ENCODE data around the gene WDR54. TPM values are rescaled to one million over a fixed set of nuclear protein-coding genes. Genes with fewer than 3 reads are reported as not detected.
"Not testable (repeated sequence)": the region's sequence is repeated elsewhere in the genome, so short reads cannot be mapped to it uniquely, and the experiment has no call there.

Gene WDR54
- total RNA-seq, 2 experiments from 2014 or later = 88.6 to 90.2 TPM

DNA sequence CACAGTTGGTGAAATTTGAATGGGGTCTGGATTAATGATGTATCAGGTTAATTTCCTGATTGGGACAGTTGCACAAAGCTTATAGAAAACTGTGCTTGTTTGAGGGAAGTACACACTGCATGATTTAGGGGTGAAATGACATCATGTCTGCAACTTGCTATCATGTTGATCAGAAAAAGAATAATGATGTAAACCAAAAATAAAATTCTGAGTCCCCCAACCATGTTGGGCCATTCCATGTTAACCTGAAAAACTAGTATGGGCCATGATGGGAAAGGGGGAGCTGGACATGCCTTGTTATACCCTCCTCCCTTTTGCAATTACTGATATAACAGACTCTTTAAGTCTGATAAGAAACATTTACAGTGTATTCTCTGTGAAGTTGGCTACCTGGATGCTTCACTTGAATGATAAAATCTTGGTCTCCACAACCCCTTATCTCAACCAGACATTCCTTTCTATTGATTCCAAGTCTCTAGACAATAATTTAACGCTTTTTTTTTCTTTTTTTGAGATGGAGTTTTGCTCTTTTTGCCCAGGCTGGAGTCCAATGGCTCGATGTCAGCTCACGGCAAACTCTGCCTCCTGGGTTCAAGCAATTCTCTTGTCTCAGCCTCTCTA, 29.1 kb downstream of the WDR54 start:
- Mint-ChIP-seq H3K27me3 (no peaks in the 10 kb centered on the region), H3K9me3 (no peaks in the 10 kb centered on the region), H3K36me3 (peaks cover 6% of the 10 kb centered on the region), H3K4me3 (no peak overlapping the region), H3K4me1 (peaks cover 13% of the 10 kb centered on the region), H3K27ac (no peak overlapping the region)
- no peak for DNase-seq

DNA sequence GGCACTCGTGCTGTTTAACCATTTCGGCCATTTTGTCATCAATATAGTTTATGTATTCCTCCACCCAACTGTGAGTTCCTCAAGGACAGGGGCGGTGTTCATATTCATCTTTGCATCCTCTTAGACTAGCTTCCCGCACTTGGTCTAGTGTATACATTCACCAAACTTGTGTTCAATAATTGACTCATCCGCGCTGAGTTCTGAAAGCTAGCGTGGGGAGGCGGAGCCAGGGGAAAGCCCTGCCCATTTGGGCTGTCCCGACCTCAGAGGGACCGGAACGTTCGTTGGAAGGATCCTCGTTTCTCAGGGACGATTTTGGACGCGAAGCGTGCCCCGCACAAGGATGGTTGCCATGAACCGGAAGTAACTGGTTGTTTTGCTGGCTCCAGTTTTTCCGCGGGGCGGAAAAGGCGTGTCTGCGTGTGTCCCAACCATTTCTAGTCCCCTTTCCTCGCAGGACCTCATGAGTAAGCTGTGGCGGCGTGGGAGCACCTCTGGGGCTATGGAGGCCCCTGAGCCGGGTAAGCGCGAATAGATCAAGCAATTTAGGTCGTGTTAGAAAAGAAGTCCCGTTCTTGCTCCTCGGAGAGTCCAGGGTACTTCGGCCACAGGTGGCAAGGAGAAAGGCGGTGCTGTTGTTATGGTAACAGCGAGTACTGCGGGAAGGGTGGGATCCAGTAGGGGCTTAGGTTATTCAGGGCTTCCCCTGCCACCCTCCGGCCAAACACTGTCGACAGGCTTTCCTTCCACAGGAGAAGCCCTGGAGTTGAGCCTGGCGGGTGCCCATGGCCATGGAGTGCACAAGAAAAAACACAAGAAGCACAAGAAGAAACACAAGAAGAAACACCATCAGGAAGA, 33.4 kb downstream of the WDR54 start, which contains the start of gene INO80B:
INO80B (plus strand) TSS at position 434 of the 858 bp plus-strand sequence; CDS start at position 464, 30 bp downstream.
- Mint-ChIP-seq H3K4me3 (peak within 1 kb of the TSS; percentile 98), H3K27me3 (peaks cover 5% of the 10 kb centered on the region), H3K27ac (peak within 1 kb of the TSS; percentile 99), H3K4me1 (peaks cover 43% of the 10 kb centered on the region), H3K36me3 (peaks cover 13% of the 10 kb centered on the region), H3K9me3 (no peaks in the 10 kb centered on the region)
- DNase-seq = peak; percentile 95

DNA sequence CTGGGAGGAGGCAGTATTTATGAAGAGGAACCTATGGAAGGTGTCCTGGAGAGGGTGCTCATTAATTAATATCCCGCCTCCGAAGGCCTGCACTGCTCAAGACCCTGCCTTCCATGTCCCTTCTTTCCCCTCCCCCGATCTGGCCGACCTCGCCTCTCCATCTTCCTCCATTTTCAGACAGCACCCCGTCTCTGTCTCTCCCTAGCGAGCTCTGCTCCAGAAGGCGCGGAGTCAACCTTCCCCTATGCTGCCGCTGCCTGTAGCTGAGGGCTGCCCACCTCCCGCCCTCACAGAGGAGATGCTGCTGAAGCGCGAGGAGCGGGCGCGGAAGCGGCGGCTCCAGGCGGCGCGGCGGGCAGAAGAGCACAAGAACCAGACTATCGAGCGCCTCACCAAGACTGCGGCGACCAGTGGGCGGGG, 35.6 kb downstream of the WDR54 start:
- peaks cover 13% of the 10 kb centered on the region for H3K36me3 Mint-ChIP-seq
- peak overlapping the region; percentile 98 for H3K4me3 Mint-ChIP-seq
- H3K4me1 Mint-ChIP-seq = peaks cover 47% of the 10 kb centered on the region
- H3K9me3 Mint-ChIP-seq = no peaks in the 10 kb centered on the region
- H3K27me3 Mint-ChIP-seq = peaks cover 5% of the 10 kb centered on the region
- peak overlapping the region; percentile 99 for H3K27ac Mint-ChIP-seq
- no peak for DNase-seq

DNA sequence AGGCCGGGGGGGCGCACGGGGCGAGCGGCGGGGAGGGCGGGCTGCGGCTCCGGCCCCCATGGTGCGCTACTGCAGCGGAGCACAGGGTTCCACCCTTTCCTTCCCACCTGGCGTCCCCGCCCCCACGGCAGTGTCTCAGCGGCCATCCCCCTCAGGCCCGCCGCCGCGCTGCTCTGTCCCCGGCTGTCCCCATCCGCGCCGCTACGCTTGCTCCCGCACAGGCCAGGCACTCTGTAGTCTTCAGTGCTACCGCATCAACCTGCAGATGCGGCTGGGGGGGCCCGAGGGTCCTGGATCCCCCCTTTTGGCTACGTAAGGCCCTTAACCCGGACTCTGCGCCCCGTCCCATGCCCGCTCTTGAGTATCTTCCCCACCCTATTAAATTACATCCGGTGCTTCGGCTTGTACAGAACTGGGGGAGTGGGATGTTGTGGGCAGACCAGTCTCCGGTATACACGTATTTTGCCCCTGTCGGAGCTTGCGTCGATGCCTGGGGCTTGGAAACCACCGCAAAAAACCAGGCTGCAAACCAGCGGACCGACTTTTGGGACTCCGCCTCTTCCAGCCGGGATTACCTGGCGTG, 36.1 kb downstream of the WDR54 start:
- Mint-ChIP-seq H3K27me3 (peaks cover 5% of the 10 kb centered on the region), H3K27ac (peak overlapping the region; percentile 99), H3K36me3 (peaks cover 13% of the 10 kb centered on the region), H3K4me3 (peak overlapping the region; percentile 98), H3K4me1 (peaks cover 43% of the 10 kb centered on the region), H3K9me3 (no peaks in the 10 kb centered on the region)
- DNase-seq = peak; percentile 89

DNA sequence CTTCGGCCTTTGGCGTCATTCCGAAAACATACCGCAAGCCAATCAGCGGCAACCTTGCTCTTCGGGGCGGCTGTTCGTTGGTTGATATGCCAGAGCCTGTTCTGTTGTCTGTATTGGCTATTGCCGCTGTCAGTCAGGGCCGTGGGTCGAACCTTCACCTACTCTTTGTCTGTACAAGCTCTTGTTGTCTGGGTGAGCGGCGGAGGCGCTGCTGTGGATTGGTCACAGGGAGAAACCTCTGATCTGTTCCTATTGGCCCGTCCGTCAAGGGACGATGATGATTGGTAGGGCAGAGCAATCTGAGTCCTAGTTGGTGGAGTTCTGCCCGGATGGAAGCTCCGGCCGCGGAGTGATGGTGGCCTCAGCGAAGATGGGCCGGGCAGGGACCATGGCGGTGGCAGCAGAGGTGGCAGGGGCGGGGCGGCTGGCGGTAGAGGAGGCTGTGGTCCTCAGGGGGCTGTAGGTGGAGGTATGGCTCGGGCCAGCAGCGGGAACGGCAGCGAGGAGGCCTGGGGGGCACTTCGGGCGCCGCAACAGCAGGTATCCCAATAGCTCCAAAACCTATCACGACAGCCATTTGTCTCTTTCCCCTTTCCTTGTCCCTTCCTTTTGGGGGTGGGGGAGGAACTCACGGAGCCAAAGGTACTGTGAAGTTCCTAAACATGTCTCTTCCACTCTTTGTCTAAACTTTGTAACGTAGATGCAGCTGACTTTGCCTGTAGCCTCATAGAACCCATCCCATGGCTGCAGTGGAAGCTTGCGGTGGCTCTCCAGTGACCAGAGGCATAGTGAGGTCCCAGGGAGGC, 36.8 kb downstream of the WDR54 start, which contains the start of gene WBP1:
WBP1 (plus strand) TSS at position 307 of the 806 bp plus-strand sequence; CDS start at position 472, 165 bp downstream.
- H3K9me3 Mint-ChIP-seq = no peaks in the 10 kb centered on the region
- peaks cover 5% of the 10 kb centered on the region for H3K27me3 Mint-ChIP-seq
- peak; percentile 99 for DNase-seq
- peak within 1 kb of the TSS; percentile 99 for H3K27ac Mint-ChIP-seq
- H3K4me1 Mint-ChIP-seq = peaks cover 46% of the 10 kb centered on the region
- peak within 1 kb of the TSS; percentile 98 for H3K4me3 Mint-ChIP-seq
- H3K36me3 Mint-ChIP-seq = peaks cover 13% of the 10 kb centered on the region

DNA sequence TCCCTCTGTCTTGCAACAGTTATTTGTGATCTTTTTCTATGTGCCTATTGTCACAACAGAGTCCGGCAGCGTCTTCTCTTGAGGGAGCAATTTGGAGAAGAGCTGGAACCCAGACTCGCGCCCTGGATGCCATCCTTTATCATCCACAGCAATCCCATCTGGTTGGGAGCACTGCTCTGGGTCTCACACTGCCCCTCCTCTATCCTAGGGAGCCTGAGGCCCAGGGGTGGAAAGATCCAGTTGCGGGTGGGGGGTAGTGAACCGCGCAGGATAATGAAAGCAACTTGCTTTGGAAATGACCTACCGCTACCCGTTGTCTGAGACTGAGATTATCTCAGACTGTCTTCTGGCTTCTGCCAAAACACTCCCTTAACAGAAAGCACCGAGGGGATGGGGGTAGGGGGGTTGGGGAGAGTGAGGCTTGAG, 37.4 kb downstream of the WDR54 start:
- no peak for DNase-seq
- Mint-ChIP-seq H3K4me1 (peaks cover 49% of the 10 kb centered on the region), H3K27me3 (peaks cover 5% of the 10 kb centered on the region), H3K27ac (peak overlapping the region; percentile 99), H3K9me3 (no peaks in the 10 kb centered on the region), H3K36me3 (peaks cover 15% of the 10 kb centered on the region), H3K4me3 (peak overlapping the region; percentile 98)

DNA sequence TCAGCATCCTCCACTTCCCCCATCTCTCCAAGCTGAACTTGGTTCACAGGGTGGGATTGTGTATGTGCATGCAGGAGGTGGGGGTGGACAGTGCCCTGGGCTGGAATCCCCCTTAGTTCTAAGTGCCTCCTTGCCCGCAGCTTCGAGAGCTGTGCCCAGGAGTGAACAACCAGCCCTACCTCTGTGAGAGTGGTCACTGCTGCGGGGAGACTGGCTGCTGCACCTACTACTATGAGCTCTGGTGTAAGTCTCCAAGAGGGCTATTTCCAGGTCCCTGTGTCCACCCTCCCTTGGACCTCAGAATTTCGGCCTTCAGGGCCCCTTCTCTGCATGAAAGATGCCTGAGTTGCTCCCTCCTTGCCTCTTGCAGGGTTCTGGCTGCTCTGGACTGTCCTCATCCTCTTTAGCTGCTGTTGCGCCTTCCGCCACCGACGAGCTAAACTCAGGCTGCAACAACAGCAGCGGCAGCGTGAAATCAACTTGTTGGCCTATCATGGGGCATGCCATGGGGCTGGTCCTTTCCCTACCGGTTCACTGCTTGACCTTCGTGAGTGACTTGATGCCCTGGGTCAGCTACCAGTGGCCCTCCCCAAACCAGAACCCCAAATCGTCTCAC, 38.1 kb downstream of the WDR54 start:
- H3K27ac Mint-ChIP-seq, DNase-seq, H3K9me3 Mint-ChIP-seq, H3K27me3 Mint-ChIP-seq: not testable (repeated sequence)
- Mint-ChIP-seq H3K4me1 (peaks cover 48% of the 10 kb centered on the region), H3K36me3 (peaks cover 17% of the 10 kb centered on the region), H3K4me3 (peak overlapping the region; percentile 98)

DNA sequence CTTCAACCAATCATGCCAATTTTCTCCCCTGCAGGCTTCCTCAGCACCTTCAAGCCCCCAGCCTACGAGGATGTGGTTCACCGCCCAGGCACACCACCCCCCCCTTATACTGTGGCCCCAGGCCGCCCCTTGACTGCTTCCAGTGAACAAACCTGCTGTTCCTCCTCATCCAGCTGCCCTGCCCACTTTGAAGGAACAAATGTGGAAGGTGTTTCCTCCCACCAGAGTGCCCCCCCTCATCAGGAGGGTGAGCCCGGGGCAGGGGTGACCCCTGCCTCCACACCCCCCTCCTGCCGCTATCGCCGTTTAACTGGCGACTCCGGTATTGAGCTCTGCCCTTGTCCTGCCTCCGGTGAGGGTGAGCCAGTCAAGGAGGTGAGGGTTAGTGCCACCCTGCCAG, 38.7 kb downstream of the WDR54 start:
- Mint-ChIP-seq H3K36me3 (peaks cover 14% of the 10 kb centered on the region), H3K27ac (peak overlapping the region; percentile 34), H3K4me1 (peaks cover 47% of the 10 kb centered on the region), H3K4me3 (peak overlapping the region; percentile 98)
- H3K9me3 Mint-ChIP-seq, DNase-seq, H3K27me3 Mint-ChIP-seq: not testable (repeated sequence)

DNA sequence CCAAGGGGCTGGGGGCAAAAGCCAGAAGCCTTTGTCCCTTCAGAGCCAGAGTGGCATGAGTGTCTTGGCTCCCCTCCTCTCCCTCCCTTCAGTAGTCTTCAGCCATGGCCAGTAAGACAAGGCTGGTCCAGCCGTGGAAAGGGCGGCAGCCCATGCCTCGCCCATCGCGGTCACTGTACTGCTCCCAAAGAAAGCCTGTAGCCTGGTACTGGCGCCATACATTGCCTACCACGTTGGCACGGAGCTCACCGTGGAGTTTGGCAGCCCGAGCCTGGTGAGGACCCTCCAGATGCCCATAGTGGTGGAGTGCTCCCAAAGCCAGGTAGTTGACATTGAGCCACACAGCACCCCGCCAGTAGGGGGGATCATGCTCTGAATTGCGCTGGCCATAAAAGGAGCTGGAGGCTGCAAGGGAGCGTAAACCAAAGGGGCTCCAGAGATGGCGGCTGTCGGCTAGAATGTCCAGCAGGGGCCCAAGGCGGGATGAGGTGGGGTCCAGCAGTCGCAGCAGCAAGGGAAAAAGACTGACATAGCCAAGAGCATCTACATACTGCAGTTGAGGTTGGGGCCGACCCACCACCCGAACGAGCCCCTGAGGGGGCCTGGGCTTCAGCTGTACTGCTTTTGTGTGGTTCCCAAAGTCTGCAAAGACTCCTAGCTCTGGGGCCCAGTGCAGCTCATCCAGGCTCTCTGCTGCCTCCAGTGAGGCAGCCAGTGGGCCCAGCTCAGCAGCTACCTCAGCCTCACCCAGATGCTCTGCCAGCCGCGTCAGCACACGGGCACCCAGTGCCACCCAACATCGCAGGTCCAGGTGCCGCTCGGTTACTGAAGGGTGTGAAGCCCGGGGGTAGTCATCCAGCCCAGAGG, 39.9 kb downstream of the WDR54 start:
- H3K36me3 Mint-ChIP-seq = peaks cover 8% of the 10 kb centered on the region
- no peak overlapping the region for H3K4me3 Mint-ChIP-seq
- peaks cover 35% of the 10 kb centered on the region for H3K4me1 Mint-ChIP-seq
- no peak overlapping the region for H3K27ac Mint-ChIP-seq
- H3K9me3 Mint-ChIP-seq = no peaks in the 10 kb centered on the region
- DNase-seq = no peak
- H3K27me3 Mint-ChIP-seq = peaks cover 5% of the 10 kb centered on the region

DNA sequence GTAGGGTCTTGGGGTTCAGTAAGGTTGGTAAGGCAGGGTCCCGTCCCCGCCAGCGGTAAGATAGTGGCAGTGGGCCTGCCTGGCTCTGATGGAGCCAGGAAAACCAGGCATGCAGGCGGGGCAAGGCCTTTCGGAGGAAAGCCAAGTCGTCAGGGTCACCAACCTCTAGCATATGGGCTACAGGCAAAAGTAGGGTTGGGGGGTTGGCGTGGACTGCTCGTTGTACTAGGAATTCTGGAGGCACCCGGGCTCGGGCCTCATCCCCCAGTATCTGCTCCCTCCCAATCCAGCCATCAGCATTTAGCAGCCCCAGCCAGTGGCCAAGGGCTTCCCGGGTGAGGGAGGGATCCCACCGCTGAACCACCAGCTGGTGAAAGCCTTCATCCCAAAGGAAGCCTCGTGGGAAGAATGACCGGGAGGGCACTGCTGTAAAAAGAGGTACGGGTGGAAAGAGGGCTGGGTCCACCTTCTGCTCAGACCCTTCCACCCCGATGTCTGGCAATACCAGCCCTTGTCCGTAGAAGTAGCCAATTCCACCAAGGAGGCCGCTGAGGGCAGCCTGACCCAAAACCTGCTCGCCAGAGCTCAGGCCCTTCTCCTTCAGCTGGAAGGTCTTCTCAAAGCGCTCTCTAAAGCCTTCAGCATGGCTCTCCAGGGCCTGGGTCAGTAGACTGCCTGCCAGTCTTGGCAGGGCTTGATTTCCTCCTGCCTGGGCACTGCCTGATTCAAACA, 40.7 kb downstream of the WDR54 start:
- peaks cover 6% of the 10 kb centered on the region for H3K36me3 Mint-ChIP-seq
- H3K9me3 Mint-ChIP-seq = no peaks in the 10 kb centered on the region
- H3K27me3 Mint-ChIP-seq = peaks cover 5% of the 10 kb centered on the region
- H3K4me1 Mint-ChIP-seq = peaks cover 30% of the 10 kb centered on the region
- H3K4me3 Mint-ChIP-seq = no peak overlapping the region
- no peak for DNase-seq
- H3K27ac Mint-ChIP-seq = no peak overlapping the region

DNA sequence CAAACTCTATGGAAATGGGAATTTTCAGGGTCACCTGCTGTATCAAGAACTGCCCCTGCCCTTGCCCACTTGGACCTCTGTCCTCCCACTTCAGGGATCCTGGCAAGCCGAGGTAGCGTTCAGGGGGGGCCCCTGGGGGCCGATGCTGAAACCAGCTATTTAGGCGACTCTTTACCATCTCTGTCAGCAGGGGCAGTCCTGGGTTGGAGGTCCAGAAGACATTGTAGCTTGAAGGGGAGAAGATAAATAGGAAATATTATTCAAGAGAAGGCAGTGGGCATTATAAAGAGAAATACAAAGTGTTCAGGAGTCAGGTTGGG, 41.2 kb downstream of the WDR54 start:
- Mint-ChIP-seq H3K4me1 (peaks cover 30% of the 10 kb centered on the region), H3K27me3 (peaks cover 5% of the 10 kb centered on the region), H3K9me3 (no peaks in the 10 kb centered on the region), H3K36me3 (peaks cover 4% of the 10 kb centered on the region), H3K27ac (no peak overlapping the region), H3K4me3 (no peak overlapping the region)
- no peak for DNase-seq

DNA sequence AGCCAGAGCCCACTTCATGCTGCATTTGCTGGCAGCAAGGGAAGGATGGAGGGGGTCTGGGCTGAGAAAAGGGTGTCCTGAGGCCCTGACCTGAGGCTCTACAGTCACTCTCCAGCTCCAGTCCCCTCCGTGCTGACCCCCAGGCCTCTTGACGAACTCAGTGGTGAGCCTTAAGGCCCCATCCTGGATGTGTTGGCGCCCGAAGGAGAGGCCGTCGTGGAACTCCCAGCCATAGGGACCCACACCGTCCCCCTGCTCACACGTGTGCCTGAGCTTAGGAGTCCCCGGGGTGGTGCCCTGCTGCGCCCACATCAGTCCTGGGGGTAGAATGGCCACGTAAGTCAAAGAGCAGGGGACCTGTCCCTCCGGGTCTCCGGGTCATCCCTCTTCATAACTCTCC, 42.9 kb downstream of the WDR54 start:
- Mint-ChIP-seq H3K36me3 (peaks cover 4% of the 10 kb centered on the region), H3K4me3 (peak overlapping the region; percentile 98), H3K27me3 (no peaks in the 10 kb centered on the region), H3K4me1 (peaks cover 19% of the 10 kb centered on the region), H3K9me3 (no peaks in the 10 kb centered on the region), H3K27ac (peak overlapping the region; percentile 84)
- DNase-seq = no peak

DNA sequence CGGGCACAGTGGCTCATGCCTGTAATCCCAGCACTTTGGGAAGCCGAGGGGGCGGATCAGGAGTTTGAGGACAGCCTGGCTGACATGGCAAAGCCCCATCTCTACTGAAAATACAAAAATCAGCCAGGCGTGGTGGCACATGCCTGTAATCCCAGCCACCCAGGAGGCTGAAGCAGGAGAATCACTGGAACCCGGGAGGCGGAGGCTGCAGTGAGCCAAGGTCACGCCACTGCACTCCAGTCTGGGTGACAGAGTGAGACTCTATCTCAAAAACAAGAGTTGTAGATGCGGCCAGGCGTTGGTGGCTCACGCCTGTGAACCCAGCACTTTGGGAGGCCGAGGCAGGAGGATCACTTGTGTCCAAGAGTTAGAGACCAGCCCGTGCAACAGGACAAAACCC, 49.2 kb downstream of the WDR54 start:
- peak overlapping the region; percentile 44 for H3K4me3 Mint-ChIP-seq
- H3K36me3 Mint-ChIP-seq = peaks cover 26% of the 10 kb centered on the region
- peak overlapping the region; percentile 55 for H3K27ac Mint-ChIP-seq
- not testable (repeated sequence) for H3K9me3 Mint-ChIP-seq, DNase-seq, H3K27me3 Mint-ChIP-seq, H3K4me1 Mint-ChIP-seq

All from activated naive CD8-positive, alpha-beta T cell treated with anti-CD3 and anti-CD28 coated beads for 36 hours (primary cell).